MM.1S (cell line): ENCODE measurements around the gene VTN.

Experiments used
- CTCF ChIP-seq: fragments of 300-600 bp; sonication (generic); IDR thresholded peaks from 2 replicates; pipeline ENCODE4 v1.5.1; 2016; ENCODE audit warnings: antibody characterized with exemption, low read length, mixed read lengths
- EZH2 ChIP-seq: fragments of 300-600 bp; sonication (generic); optimal IDR thresholded peaks from 2 replicates; pipeline ENCODE3; 2017; ENCODE audit warnings: low read depth, mild to moderate bottlenecking, antibody characterized with exemption, low read length, mixed read lengths

- 0 out of 2 replicates have a peak, but pooled peaks have one; percentile 8 for TF ChIP-seq CTCF
- TF ChIP-seq EZH2: no peak
Observed at GRCh38 chr17:28346746-28347246, 23.3 kb downstream of the VTN start.
